GM12875 (cell line): ENCODE data around the gene NAPB.

Experiments used
- H3K4me3 ChIP-seq: one replicate; pipeline ENCODE4 v1.5.1; 2011; ENCODE audit warnings: low read depth, low read length, control low read depth
- CTCF ChIP-seq: IDR thresholded peaks from 2 replicates; pipeline ENCODE4 v1.5.1; 2011; ENCODE audit warnings: low read depth, mild to moderate bottlenecking, control low read depth, inconsistent platforms, low read length, moderate library complexity, borderline replicate concordance; ENCODE audit not compliant: insufficient read depth

Gene NAPB

GRCh38 chr20:23327617-23328333 is 93.5 kb downstream of the NAPB start:
- TF ChIP-seq CTCF = no peak
- no peak overlapping the region for H3K4me3 ChIP-seq

- no peak for TF ChIP-seq CTCF
- H3K4me3 ChIP-seq = no peak overlapping the region
Observed at GRCh38 chr20:23326774-23327173, 94.5 kb downstream of the NAPB start.

- no peak for TF ChIP-seq CTCF
- no peak overlapping the region for H3K4me3 ChIP-seq
Observed at GRCh38 chr20:23325107-23325506, 96.2 kb downstream of the NAPB start.
